ENCODE results near the gene RRAGB. TPM values are rescaled to one million over a fixed set of nuclear protein-coding genes. Genes with fewer than 3 reads are reported as not detected.

Gene RRAGB
- total and polyA plus RNA-seq, 2 experiments from 2014 or later: 6.0 to 7.9 TPM

DNA sequence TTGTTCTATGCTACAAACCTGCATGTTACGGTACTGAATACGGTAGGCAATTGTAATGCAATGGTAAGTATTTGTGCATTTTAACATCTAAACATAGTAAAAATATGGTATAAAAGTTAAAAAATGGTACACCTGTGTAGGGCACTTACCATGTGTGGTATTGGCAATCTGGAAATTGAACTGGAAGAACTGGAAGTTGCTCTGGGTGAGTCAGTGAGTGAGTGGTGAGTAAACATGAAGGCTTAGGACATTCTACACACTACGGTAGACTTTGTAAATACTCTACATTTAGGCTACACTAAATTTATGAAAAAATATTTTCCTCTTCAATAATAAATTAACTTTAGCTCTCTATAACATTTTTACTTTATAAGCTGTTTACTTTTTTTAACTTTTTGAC lies 78.9 kb downstream of the RRAGB start:
- Histone ChIP-seq H3K4me3 (no peak overlapping the region), H3K79me2 (replicated peaks; ENCODE audit: insufficient read depth) (no peaks in the 10 kb centered on the region), H3K36me3 (ENCODE audit: insufficient read depth) (no peaks in the 10 kb centered on the region), H3K27me3 (ENCODE audit: insufficient read depth) (no peaks in the 10 kb centered on the region), H3F3A (replicated peaks; ENCODE audit: low read depth) (no peaks in the 10 kb centered on the region), H2AFZ (no peak overlapping the region), H4K20me1 (replicated peaks; ENCODE audit: insufficient read depth) (no peaks in the 10 kb centered on the region), H3K27ac (ENCODE audit: low read depth) (no peak overlapping the region), H3K4me1 (ENCODE audit: insufficient read depth) (no peaks in the 10 kb centered on the region), H3K9me2 (ENCODE audit: insufficient read depth) (no peaks in the 10 kb centered on the region), H3K4me2 (no peak overlapping the region)
- Mint-ChIP-seq H3K27me3 (ENCODE audit: insufficient read depth, low read depth, poor library complexity) (no peaks in the 10 kb centered on the region), H3K9me3 (no peaks in the 10 kb centered on the region; the same call in 2 of the 3 replicates), H3K27ac (no peak overlapping the region), H3K36me3 (ENCODE audit: low read depth) (no peaks in the 10 kb centered on the region), H3K4me1 (no peaks in the 10 kb centered on the region), H3K4me3 (no peak overlapping the region)
- ATAC-seq: no peak
- TF ChIP-seq, protein P1, sequence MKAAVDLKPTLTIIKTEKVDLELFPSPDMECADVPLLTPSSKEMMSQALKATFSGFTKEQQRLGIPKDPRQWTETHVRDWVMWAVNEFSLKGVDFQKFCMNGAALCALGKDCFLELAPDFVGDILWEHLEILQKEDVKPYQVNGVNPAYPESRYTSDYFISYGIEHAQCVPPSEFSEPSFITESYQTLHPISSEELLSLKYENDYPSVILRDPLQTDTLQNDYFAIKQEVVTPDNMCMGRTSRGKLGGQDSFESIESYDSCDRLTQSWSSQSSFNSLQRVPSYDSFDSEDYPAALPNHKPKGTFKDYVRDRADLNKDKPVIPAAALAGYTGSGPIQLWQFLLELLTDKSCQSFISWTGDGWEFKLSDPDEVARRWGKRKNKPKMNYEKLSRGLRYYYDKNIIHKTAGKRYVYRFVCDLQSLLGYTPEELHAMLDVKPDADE (IDR thresholded peaks at IDR 0.05): no peak
- TF ChIP-seq NANOG (IDR thresholded peaks at IDR 0.05; ENCODE audit: borderline replicate concordance) (no peak), STAT1 (IDR thresholded peaks at IDR 0.05; ENCODE audit: unreplicated experiment) (no peak), CREB1 (CRISPR knock-in tag; IDR thresholded peaks at IDR 0.05; ENCODE audit: low read depth) (no peak), ZNF331 (CRISPR knock-in tag; IDR thresholded peaks at IDR 0.05; ENCODE audit: low read depth) (no peak), EZH2phosphoT487 (IDR thresholded peaks at IDR 0.05; ENCODE audit: unreplicated experiment) (no peak), EZH2 (IDR thresholded peaks at IDR 0.05; ENCODE audit: low read depth, unreplicated experiment) (no peak), ZNF114 (CRISPR knock-in tag; IDR thresholded peaks at IDR 0.05) (no peak), JUNB (IDR thresholded peaks at IDR 0.05; ENCODE audit: unreplicated experiment) (no peak), POLR2AphosphoS5 (IDR thresholded peaks at IDR 0.05; ENCODE audit: low read depth) (no peak)
- TF ChIP-seq, protein P2, sequence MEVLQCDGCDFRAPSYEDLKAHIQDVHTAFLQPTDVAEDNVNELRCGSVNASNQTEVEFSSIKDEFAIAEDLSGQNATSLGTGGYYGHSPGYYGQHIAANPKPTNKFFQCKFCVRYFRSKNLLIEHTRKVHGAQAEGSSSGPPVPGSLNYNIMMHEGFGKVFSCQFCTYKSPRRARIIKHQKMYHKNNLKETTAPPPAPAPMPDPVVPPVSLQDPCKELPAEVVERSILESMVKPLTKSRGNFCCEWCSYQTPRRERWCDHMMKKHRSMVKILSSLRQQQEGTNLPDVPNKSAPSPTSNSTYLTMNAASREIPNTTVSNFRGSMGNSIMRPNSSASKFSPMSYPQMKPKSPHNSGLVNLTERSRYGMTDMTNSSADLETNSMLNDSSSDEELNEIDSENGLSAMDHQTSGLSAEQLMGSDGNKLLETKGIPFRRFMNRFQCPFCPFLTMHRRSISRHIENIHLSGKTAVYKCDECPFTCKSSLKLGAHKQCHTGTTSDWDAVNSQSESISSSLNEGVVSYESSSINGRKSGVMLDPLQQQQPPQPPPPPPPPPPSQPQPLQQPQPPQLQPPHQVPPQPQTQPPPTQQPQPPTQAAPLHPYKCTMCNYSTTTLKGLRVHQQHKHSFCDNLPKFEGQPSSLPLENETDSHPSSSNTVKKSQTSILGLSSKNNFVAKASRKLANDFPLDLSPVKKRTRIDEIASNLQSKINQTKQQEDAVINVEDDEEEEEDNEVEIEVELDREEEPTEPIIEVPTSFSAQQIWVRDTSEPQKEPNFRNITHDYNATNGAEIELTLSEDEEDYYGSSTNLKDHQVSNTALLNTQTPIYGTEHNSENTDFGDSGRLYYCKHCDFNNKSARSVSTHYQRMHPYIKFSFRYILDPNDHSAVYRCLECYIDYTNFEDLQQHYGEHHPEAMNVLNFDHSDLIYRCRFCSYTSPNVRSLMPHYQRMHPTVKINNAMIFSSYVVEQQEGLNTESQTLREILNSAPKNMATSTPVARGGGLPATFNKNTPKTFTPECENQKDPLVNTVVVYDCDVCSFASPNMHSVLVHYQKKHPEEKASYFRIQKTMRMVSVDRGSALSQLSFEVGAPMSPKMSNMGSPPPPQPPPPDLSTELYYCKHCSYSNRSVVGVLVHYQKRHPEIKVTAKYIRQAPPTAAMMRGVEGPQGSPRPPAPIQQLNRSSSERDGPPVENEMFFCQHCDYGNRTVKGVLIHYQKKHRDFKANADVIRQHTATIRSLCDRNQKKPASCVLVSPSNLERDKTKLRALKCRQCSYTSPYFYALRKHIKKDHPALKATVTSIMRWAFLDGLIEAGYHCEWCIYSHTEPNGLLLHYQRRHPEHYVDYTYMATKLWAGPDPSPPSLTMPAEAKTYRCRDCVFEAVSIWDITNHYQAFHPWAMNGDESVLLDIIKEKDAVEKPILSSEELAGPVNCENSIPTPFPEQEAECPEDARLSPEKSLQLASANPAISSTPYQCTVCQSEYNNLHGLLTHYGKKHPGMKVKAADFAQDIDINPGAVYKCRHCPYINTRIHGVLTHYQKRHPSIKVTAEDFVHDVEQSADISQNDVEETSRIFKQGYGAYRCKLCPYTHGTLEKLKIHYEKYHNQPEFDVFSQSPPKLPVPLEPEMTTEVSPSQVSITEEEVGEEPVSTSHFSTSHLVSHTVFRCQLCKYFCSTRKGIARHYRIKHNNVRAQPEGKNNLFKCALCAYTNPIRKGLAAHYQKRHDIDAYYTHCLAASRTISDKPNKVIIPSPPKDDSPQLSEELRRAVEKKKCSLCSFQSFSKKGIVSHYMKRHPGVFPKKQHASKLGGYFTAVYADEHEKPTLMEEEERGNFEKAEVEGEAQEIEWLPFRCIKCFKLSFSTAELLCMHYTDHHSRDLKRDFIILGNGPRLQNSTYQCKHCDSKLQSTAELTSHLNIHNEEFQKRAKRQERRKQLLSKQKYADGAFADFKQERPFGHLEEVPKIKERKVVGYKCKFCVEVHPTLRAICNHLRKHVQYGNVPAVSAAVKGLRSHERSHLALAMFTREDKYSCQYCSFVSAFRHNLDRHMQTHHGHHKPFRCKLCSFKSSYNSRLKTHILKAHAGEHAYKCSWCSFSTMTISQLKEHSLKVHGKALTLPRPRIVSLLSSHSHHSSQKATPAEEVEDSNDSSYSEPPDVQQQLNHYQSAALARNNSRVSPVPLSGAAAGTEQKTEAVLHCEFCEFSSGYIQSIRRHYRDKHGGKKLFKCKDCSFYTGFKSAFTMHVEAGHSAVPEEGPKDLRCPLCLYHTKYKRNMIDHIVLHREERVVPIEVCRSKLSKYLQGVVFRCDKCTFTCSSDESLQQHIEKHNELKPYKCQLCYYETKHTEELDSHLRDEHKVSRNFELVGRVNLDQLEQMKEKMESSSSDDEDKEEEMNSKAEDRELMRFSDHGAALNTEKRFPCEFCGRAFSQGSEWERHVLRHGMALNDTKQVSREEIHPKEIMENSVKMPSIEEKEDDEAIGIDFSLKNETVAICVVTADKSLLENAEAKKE (CRISPR knock-in tag; IDR thresholded peaks at IDR 0.05): no peak
- DNase-seq (ENCODE audit: low spot score): no peak
